ENCODE measurements around the gene OR5AU1.

DNA sequence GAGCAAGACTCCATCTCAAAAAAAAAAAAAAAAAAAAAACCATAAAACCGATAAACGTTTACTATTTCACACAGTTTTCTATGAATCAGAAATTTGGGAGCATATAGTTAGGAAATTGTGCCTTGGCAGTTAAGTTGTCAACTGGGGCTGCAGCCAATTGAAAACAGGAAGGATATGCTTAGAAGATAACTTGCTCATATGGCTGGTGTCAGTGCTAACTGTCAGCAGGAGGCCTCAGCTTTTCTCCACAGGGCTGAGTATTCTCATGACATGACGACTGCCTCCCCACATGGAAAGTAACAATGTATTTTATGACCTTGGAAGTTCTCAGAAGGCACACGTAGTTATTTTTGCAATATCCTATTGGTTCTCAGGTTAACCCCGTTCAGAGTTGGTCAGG, 29.6 kb upstream of the OR5AU1 start:
- TF ChIP-seq CTCF (IDR thresholded peaks at IDR 0.05; ENCODE audit: low read depth, low read length) (no peak), EZH2phosphoT487 (IDR thresholded peaks at IDR 0.05; ENCODE audit: low read depth) (no peak)
